DMS53 treated with DMSO at 0.1 percent for 48 hours (cell line): ENCODE measurements around the gene HOXD11.

Experiments
- DNase-seq: peaks from one replicate; lab custom pipeline; 2025; ENCODE audit not compliant: unreplicated experiment; lab: John Stamatoyannopoulos, UW

Gene HOXD11

GRCh38 chr2:176147800-176148496 lies 40.9 kb downstream of the HOXD11 start:
- DNase-seq: no peak

- DNase-seq: no peak
Observed at GRCh38 chr2:176148751-176149421, 41.8 kb downstream of the HOXD11 start.

- no peak for DNase-seq
Observed at GRCh38 chr2:176149481-176149938, 42.4 kb downstream of the HOXD11 start.

- no peak for DNase-seq
Observed at GRCh38 chr2:176149939-176150583, 43.0 kb downstream of the HOXD11 start.

GRCh38 chr2:176150584-176151441 lies 43.7 kb downstream of the HOXD11 start:
- no peak for DNase-seq

GRCh38 chr2:176151442-176152287 lies 44.6 kb downstream of the HOXD11 start, which contains the start of gene HOXD4:
Gene HOXD4, plus strand, starts transcription at chr2:176151550. Its CDS starts 84 bp downstream, at chr2:176151634.
- DNase-seq: no peak

GRCh38 chr2:176152350-176153181 lies 45.5 kb downstream of the HOXD11 start:
- no peak for DNase-seq

- DNase-seq: no peak
Observed at GRCh38 chr2:176154576-176155252, 47.6 kb downstream of the HOXD11 start.

GRCh38 chr2:176155356-176156044 lies 48.4 kb downstream of the HOXD11 start:
- no peak for DNase-seq

- no peak for DNase-seq
Observed at GRCh38 chr2:176156301-176156806, 49.3 kb downstream of the HOXD11 start.

- no peak for DNase-seq
Observed at GRCh38 chr2:176156807-176157498, 49.9 kb downstream of the HOXD11 start, which contains the start of gene HOXD3. Gene HOXD3, plus strand, starts transcription at chr2:176157307. Its CDS starts 11,808 bp downstream, at chr2:176169115.

- peak; percentile 79 for DNase-seq
Observed at GRCh38 chr2:176157499-176158185, 50.6 kb downstream of the HOXD11 start.

GRCh38 chr2:176158186-176158591 lies 51.1 kb downstream of the HOXD11 start:
- DNase-seq: peak; percentile 59

- no peak for DNase-seq
Observed at GRCh38 chr2:176158855-176159662, 52.0 kb downstream of the HOXD11 start.
